Suprapubic skin (tissue), 4 donors: Measurements from ENCODE around the gene BMERB1.

Experiments used
- CTCF ChIP-seq, 2 donors: fragments of 200-600 bp in 1 of 2; fragments of 450-650 bp in 1 of 2; sonication (generic) in 1 of 2; IDR thresholded peaks; one replicate each; pipeline ENCODE4 v1.5.1; 2016 to 2019; ENCODE audit warnings: antibody characterized with exemption in 2 of 2, mild to moderate bottlenecking in 1 of 2, moderate library complexity in 1 of 2
- POLR2A ChIP-seq, 2 donors: fragments of 450-650 bp; IDR thresholded peaks; one replicate each; pipeline ENCODE4 v1.6.1; 2017; ENCODE audit warnings: antibody characterized with exemption in 2 of 2, mild to moderate bottlenecking in 2 of 2, moderate library complexity in 2 of 2
- POLR2AphosphoS5 ChIP-seq, 3 donors: sonication (generic); formaldehyde crosslinking; IDR thresholded peaks; one replicate each; pipeline ENCODE4 v1.6.1; 2017; ENCODE audit warnings: antibody characterized with exemption in 3 of 3

- no peak for TF ChIP-seq CTCF (IDR thresholded peaks at IDR 0.05)
- no peak for TF ChIP-seq POLR2AphosphoS5 (IDR thresholded peaks at IDR 0.05)
- TF ChIP-seq POLR2A (IDR thresholded peaks at IDR 0.05): no peak
Measured at GRCh38 chr16:15466131-15466530, 31.7 kb downstream of the BMERB1 start.
